Erythroblast (primary cell): ENCODE results near the gene TNPO2.

ENCODE experiments used
- DNase-seq, 2 experiments: peaks; one replicate each; lab custom pipeline; 2025; lab: John Stamatoyannopoulos, UW
- GATA1 ChIP-seq: IDR thresholded peaks from 2 replicates; pipeline ENCODE4 v1.6.1; 2011; ENCODE audit warnings: low read depth, mild to moderate bottlenecking, control low read depth, low read length, moderate library complexity
- POLR2A ChIP-seq: IDR thresholded peaks from 2 replicates; pipeline ENCODE4 v1.6.1; 2011; ENCODE audit warnings: mild to moderate bottlenecking, low read length

TNPO2 gene

GRCh38 chr19:12723641-12724426, at the start of gene TNPO2:
TSS of gene TNPO2 (minus strand) at chr19:12723932. CDS start at chr19:12720977, 2,955 bp downstream.
- TF ChIP-seq POLR2A, result peak; percentile 56
- no peak for TF ChIP-seq GATA1
- DNase-seq, result peak; percentile 76 to 83

GRCh38 chr19:12772323-12772722, 48.6 kb upstream of the TNPO2 start:
- no peak for DNase-seq
- no peak for TF ChIP-seq POLR2A
- no peak for TF ChIP-seq GATA1

GRCh38 chr19:12770922-12771321, 47.2 kb upstream of the TNPO2 start:
- no peak for DNase-seq
- TF ChIP-seq POLR2A, result no peak
- TF ChIP-seq GATA1, result no peak

GRCh38 chr19:12769689-12770088, 46.0 kb upstream of the TNPO2 start:
- DNase-seq, result peak; percentile 58 to 64
- no peak for TF ChIP-seq GATA1
- no peak for TF ChIP-seq POLR2A

GRCh38 chr19:12767666-12768065, 43.9 kb upstream of the TNPO2 start:
- TF ChIP-seq GATA1 (no peak), POLR2A (no peak)
- no peak for DNase-seq

GRCh38 chr19:12767150-12767549, 43.4 kb upstream of the TNPO2 start:
- TF ChIP-seq POLR2A (no peak), GATA1 (no peak)
- DNase-seq, result no peak

GRCh38 chr19:12766051-12766521, 42.4 kb upstream of the TNPO2 start:
- TF ChIP-seq GATA1, result no peak
- no peak for TF ChIP-seq POLR2A
- DNase-seq, result peak; percentile 84 to 92

GRCh38 chr19:12764698-12765097, 41.0 kb upstream of the TNPO2 start:
- DNase-seq, result no peak
- TF ChIP-seq GATA1 (no peak), POLR2A (no peak)

GRCh38 chr19:12763100-12763499, 39.4 kb upstream of the TNPO2 start:
- DNase-seq, result no peak
- TF ChIP-seq POLR2A (no peak), GATA1 (no peak)

GRCh38 chr19:12759686-12760085, 36.0 kb upstream of the TNPO2 start:
- DNase-seq, result peak in 1 of 2 experiments; percentile 51
- TF ChIP-seq POLR2A (no peak), GATA1 (no peak)

GRCh38 chr19:12757544-12758274, 34.0 kb upstream of the TNPO2 start:
- TF ChIP-seq GATA1 (no peak), POLR2A (no peak)
- DNase-seq, result peak; percentile 83 to 86

GRCh38 chr19:12756150-12756883, 32.6 kb upstream of the TNPO2 start:
- no peak for DNase-seq
- TF ChIP-seq POLR2A (no peak), GATA1 (no peak)

- TF ChIP-seq POLR2A (no peak), GATA1 (no peak)
- DNase-seq, result no peak
These were observed 30.9 kb upstream of the TNPO2 start for GRCh38 chr19:12754465-12755196.
